NCI-H524 treated with DMSO at 0.1 percent for 48 hours (cell line): ENCODE results near the gene MYBBP1A.

Experiments
- DNase-seq: peaks from one replicate; lab custom pipeline; 2025; lab: John Stamatoyannopoulos, UW

Gene MYBBP1A

DNA sequence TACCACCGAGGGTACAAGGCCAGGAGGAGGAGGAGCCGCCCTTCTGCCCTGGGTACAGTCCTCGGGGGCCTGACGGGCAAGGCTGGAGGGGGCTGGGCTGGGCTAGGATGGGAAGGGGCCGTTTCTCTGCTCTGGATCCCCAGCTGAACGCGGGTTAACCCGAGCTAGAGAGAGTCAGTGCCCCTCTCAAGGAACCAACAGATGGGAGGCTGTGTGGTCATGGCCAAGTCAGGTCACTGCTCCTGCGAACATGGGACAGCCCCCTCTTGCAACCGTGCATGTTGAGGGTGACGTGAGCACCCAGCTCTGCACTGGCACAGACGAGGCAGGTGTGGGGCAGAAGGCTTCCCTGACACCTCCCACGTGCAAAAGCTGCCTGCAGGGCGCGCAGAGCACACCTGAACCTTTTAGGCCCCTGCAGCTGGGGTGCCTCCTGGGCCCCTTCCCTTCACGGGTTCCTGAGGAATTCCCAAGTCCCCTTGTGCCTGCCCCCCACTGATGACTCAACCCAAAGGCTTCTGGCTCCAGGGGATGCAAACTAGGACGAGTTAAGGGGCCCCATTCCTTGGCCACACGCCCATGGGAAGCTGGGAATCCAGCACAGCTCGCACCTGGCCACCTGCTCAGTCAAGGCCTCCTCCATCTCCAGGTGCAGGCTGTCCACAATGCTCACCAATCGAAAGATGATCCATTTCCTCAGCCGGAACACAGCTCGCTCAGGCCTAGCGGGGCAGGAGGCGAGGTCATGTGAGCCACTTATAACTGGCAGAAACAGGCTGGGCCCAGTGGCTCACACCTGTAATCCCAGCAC is 6.3 kb downstream of the MYBBP1A start:
- no peak for DNase-seq

DNA sequence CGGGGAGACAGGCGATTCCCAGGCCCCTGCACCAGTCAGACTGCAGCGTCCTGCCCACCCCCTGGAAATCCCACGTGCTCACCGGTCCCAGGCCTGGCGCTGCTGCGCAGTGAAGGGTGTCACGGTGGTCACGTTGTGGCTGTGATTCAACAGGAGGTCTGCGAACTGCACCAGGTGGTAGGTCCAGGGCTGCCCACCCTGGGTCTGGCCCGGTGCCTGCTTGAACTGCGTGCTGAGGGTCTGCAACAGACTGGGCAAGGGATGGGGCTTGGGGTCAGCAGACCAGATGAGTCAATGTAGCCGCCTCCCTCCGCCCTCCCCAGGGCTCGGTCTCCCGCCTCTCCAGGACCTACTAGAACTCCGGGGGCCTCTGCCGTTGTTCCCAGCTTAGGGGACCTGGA is 7.1 kb downstream of the MYBBP1A start:
- DNase-seq, result no peak

DNA sequence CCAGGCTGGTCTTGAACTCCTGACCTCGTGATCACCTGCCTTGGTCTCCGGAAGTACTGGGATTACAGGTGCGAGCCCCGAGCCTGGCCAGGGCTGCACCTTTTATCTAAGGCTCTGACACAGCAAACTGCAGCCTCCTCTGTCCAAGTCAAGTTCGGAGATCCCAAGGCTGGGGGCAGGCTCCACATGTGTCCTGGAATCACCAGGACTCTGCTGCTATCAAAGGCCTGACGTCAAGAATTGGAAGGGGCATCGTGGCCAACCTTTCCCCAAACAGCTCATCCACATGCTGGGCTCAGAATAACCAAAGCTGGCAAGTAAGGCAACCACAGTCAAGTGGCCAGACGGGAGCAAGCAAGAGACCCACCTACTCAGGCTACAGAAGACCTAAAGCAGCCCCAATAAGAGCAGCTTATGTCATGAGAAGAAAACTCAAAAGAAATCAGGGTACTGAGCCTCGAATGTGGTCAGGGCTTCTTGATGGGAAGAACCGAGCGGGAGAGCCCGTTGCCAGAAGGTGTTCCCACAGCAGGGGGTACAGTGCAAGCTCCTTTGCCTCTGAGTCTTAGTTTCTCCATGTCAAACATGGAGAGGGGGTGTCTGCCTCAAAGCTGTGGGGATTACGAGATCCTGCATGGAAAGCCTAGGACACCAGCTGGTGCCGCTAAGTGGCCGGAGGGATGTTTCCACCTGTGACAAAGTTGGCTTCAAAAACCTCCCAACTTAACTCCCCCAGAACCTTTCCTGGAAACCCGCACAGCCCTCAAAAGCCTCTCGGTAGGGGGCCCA is 7.9 kb downstream of the MYBBP1A start:
- no peak for DNase-seq

DNA sequence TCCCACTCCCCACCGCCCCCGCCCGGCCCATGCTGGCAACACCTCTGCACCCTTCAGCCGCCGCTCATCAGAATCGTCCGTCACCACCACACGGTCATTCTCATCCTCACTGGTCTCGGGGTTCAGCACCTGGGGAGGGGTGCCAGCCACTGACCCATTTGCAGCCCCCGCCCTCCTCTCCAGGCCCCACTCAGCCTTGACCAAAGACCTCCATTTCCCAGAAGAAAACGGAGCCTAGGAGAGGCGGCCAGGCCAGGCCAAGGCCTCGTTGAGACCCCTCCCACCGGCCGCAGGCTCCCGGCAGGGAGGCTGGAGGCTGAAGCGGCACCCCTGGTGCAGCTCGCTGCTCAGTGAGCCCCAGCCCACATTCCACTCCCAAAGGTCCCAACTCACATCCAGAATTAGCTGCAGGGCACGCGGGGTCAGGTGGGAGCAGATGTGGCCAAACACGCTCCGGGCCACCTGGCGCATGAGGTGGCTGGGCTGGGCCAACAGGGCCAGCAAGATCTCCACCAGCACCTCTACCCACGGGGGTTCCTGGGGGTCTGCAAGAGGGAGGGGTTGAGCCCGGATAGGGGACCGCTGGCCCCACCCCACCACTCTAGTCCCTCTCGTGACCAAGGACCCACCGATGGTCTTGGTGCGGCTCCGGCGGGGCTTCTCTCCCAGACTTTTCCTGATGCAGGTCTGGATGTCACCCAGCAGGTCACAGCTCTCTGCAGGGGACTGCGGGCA is 9.8 kb downstream of the MYBBP1A start:
- no peak for DNase-seq

DNA sequence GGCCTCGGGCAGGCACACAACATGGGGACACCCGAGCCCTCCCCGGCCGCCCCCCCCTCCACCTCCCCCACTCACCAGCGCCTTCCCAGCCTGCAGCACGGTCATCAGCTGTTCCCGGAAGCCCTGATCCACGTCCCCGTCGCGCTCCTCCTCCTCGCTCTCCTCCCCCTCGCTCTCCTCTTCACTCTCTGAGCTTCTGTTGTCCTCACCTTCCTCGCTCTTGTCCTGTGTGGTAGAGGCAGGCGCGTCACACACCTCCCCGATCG is 10.3 kb downstream of the MYBBP1A start:
- DNase-seq, result no peak

DNA sequence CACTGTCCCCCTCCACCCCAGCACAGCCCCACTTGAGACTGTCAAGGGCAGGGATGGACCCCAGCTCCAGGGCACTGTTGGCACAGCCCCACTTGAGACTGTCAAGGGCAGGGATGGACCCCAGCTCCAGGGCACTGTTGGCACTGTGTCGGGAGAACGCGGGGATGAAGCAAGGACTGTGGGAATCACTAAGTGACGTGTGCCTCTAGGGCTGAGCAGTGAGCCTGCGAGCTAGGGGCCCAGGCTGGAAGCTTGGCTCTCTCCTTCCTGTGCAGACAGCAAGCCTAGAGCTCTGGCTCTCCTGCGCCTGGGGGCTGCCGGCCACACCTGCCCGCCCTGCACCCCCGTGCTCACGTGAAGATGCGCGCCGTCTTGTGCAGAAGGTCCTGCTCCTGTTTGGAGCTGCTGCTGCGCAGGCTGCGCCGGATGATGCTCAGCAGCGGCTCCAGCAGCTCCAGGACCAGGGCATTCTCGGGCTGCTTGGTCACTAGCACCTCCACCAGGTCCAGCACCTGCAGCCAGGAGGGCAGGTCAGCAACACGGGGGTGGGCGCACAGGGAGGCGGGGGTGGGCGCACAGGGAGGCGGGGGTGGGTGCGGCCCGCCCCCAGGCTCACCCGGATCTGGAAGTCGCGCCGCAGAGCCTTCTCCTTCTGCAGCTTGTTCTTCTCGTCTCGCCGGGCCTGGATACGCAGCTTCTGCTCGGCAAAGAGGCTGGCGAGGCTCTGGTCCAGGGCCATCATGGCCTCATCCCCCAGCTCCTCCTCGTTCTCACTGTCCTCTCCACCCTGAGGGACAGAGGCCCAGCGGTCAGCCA is 10.8 kb downstream of the MYBBP1A start:
- DNase-seq, result no peak

DNA sequence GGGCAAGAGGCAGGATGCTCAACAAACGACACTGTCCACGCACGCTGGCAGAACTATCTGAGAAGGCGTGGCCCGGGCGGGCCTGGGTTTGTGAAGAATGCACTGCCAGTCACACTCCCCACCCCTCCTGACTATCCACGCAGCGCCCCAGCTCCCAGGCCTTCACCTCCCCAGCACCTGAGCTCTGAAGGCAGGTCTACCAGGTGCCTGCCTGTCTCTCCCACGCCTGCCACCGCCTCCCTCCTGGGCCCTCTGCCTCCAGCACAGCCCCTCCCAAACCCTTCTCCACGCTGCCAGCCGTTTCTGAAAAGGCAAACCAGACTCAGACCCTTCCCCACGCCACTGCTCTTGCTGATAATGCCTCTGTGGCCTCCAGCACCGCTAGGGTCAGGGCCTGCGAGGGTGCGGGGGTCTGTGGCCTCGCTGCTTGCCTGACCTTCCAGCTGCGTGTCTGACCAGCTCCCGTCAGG is 11.6 kb downstream of the MYBBP1A start:
- DNase-seq, result no peak

DNA sequence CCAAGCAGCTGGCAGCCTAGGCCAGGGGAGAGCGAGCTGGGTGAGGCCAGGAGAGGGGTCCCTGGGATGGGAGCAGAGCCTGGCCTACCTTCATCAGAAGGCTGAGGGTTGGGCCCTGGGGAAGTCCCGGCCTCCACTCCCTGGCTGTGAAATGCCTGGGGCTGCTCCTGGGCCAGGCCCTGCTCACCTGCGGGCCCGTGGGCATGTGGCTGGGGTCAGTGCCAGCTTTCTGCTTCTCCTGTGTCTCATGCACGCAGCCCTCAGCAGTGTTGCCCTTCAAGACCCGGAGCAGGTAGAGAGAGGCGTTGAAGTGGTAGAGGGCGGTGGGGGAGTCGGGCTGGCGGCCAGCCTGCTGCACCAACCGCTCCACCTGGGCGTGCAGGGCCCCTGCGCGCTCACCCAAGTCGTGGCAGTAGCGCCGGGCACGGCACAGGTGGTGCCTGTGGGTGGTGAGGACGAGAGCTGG is 12.4 kb downstream of the MYBBP1A start:
- no peak for DNase-seq

DNA sequence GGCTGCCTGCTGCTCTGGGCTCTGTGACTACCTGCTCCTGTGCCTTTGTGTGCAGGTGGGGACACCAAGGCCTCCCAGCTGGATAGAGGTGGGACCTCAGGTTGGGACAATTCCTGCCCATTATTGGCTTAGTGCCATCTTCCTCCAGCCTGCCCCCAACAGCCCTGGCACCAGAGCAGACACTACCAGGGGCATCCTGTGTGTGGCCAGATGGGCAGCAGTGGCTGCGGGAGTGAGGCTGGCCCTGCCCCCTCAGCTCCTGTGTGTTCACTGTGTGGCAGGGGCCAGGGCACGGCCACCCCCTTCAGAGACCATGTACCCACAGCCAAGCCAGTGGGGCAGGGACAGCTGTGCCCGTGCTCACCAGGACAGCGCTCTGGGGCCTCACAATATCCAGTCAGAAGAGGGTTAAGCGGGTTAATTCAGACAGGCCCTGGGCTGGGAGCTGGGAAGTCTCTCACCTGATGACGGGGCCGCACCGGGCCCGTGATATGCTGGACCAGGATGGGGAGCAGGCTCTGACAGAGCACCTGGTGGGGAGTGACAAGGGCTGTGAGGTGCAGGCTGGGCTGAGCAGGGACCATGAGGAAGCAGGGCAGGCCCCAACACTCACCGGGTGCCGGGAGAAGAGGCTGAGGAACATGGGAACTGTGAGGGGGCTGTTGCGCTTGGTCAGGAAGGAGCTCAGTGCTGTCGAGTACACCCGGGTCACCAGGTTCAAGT is 13.0 kb downstream of the MYBBP1A start:
- no peak for DNase-seq

DNA sequence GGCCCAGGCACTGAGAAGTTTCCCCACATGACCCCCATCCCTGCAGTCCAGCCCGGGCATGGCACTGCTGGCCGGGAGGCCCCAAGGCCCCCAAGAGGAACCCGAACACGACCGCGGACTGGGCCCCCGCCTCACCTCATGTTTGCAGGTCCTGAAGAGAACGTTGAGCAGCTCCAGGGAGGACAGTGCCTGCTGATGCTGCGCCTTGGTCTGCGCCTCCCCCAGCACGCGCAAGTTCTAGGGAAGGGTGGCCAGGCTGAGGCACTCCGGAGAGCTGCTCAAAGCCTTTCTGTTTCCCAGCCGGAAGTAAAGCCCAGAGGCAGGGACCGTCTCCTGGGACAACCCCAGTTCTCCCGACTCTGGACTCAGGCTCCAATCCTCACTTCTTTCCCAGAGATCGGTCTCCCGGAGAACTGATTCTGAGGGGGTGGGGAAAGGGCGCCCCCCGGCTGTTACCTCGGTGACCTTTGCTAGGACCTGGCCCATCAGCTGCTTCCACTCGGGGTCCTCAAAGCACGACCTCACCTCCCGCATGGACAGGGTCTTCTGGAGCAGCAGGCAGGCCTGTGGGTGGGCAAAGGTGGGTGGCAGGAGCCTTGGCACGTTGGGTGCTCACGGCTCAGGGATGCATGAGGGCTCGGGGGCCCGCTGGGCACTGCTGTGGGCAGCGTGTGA is 13.7 kb downstream of the MYBBP1A start:
- no peak for DNase-seq

DNA sequence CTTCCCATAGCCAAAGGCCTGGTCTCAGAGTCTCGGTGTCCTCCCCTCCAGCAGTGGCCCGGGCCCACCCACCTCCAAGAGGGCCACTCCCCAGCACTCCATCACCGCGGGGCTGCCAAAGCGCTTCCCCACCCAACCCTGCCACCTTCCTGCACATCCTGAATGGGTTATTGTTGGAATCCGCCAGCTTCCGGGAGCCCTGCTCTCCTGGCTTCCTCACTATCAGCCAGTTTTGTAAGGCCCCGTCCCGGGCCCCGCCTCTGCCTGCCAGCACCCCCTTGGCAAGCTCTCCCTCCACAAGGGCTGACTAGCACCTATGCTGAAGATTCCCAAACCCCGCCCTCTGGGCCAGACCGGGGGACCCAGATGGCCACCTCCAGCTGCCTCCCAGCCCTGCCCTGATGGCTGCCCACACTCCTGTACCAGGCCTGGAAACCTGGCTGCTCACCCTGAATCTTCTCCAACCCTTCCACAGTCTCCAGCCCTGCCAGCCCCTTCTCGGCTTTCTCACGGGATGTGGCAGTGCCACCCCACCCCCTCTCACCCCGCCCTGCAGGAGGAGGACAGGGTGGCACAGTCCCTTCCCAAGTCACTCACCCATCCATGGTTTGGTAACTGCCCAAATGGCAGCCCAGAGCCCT is 14.4 kb downstream of the MYBBP1A start:
- DNase-seq, result no peak

DNA sequence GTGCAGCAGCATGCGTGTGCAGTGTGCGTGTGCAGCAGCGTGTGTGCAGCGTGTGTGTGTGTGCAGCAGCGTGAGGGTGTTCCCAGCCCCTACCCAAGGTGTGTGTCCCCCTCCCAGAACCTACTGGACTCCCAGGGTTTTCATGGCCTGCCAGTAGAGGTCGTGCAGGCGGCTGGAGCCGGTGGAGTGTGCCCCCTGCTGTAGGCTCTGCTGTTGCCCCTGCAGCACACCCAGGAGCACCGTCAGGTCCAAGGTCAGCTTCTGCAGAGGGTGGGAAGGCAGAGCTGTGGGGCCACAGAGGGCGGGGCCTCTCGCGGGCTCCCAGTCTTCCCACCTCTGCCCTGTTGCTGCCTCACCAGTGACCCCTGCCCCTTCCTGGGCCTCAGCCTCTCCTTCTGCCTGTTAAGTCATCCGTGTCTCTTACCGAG is 14.9 kb downstream of the MYBBP1A start:
- no peak for DNase-seq

DNA sequence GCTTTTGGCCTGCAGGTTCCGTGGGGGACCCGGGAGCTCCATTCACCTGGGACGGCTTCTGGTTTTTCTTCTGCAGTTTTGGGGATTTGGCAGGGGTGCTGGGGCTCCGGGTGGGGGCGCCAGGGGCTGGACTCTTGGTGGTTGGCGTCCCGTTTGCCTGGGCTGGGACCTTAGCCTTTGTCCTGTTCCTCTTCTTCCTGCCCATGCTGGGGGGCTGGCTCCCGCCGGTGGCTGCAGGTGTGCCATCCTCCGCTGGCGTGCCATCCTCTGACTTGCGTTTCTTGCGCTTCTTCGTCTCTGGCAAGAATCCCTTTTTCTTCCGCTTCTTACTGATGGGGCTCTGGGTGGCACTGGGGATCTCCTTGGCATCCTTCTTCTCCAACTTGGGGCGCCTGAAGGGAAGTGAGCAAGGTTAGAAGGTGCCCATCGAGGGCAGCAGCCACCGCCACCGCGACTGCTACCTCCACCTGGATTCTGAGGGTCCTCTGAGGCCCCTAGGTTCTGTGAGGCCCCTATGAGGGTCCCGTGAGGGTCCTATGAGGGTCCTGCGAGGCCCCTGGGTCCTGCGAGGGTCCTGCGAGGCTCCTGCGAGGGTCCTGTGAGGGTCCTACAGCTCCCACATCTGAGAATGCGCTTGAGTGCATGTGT is 15.5 kb downstream of the MYBBP1A start:
- no peak for DNase-seq

DNA sequence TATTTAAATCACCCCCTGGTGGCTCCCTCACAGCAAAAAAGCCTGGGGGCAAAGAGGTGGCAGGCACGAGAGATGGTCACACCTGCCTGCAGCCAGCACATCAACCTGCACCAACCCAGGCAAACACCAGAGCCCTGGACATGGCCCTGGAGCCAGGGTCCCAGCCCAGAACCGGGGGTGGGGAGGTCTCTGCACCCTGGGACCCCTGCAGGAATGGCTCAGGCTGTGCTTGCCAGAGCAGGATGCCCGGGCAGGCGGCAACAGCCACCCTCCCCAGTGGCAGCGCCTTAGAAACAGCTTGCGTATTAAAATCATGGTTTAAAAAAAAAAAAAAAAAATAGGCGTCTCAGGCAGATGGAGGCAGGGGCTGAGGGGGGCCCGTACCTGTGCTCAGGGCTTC is 16.2 kb downstream of the MYBBP1A start:
- no peak for DNase-seq

DNA sequence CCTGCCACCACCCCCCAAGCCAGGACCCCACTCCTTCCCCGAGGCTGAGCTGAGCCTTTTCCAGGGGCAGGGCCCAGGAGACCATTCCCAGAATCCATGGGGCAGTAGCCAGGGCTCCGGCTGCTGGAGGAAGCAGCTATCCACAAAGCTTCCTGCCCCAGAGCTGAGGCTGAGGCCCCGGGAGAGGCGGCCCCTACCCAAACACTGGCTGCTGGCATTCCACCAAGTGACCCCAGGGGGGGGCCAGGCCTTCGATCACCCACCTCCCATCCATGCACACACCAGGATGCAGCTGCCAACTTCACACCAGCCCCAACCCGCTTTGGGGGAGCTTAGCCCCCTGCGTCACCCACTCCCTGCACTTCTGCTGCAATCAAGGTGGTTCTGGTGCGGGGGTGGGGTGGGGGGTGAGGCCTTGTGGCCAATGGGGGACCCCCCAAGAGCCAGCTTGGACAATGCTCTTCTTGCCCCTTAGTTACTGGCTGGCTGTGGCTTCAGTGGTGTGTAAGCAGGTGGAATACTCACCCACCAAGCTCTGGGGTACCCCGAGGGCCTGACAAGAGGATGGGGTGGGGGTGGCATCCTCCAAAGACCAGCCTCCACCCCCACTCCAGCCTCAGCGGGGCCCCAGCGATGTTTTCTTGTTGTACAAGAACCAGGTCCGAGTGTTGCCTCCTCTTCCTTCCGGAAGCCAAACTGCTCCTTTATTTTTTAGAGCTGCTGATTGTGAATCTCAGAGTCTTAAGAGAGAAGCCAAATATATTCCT is 16.8 kb downstream of the MYBBP1A start:
- DNase-seq, result no peak

DNA sequence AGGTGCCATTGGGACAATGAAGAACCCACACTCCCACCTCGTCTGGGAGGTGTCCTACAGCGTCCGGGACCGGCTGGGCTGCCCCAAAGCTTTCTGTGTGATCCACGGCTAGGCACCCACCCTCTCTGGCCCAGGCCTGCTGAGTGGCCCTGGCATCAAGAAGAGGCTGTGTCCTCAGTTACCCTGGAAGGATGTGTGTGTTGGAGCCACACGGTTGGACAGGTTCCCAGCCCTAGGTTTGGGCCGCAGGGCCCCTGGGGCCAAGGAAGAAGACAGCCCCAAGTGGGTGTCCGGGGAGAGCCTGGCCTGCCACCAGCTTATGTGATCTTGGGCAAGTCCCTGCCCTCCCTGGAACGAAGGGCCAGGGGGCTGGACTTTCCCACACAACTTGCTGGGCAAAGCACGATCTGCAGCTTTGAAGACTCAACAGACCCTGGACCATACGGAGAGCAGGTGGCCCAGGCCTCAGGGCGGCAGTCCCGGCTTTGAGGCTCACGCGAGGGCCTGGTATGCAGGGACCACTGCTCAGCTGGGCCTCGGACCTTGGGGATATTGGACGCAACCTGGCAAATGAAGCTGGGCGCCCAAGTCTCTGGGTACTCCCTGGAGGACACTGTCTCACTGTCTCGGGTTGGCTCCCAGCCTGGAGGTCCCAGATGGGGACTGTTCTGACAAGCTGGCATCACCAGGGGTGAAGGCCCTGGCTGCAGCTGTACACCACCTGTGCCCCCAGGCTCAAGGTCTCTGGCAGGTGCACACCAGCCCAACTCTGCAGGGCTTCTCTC is 17.5 kb downstream of the MYBBP1A start:
- no peak for DNase-seq

DNA sequence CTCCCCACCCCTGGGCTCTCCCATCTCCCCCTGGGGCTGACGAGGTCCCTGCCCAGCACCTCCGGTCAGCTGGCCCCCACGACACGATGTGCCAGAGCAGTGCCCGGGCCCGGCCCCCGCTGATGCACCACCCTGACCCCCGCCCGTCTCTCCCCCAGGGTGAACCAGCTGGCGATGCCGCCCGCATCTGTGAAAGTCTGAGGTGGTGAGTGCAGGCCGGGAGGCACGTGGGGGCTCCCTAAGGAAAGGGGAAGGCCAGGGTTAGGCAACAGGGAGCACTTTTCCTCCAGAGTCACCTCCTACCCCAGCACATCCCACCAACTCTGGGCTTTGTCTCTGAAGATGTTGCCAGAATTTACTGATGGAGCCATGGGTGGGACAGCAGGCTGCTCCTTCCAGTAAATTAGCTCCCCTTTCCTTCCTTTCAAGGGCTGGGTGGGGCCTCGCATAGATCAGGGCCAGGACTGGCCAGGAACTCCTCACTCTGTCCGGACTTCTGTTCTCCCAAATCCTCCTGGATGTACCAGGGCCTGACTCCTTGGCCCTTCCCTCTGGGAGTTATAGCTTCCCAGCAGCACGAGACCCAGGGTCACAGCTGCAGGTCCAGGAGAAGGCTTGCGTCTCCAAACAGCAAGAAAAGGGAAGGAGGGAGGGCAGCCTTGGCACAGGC is 18.3 kb downstream of the MYBBP1A start:
- no peak for DNase-seq
